Fibroblast of mammary gland (primary cell): ENCODE data around the gene HSF2BP.
"Not testable (repeated sequence)": the region's sequence is repeated elsewhere in the genome, so short reads cannot be mapped to it uniquely, and the experiment has no call there.

ENCODE experiments used
- DNase-seq: peaks from one replicate; pipeline ENCODE4 v3.0.0-alpha.2; 2010; ENCODE audit warnings: low read depth
- H3K4me3 ChIP-seq: 2 replicates; pipeline ENCODE4 v1.5.1; 2011; ENCODE audit warnings: low read depth, mild to moderate bottlenecking, low read length, moderate library complexity; ENCODE audit not compliant: control insufficient read depth
- TF ChIP-seq, protein P1 (sequence below): conservative IDR thresholded peaks from 2 replicates; pipeline ENCODE4 v1.5.1; 2011; ENCODE audit warnings: low read depth, low read length, inconsistent platforms; ENCODE audit not compliant: control insufficient read depth, insufficient read depth

HSF2BP gene

DNA sequence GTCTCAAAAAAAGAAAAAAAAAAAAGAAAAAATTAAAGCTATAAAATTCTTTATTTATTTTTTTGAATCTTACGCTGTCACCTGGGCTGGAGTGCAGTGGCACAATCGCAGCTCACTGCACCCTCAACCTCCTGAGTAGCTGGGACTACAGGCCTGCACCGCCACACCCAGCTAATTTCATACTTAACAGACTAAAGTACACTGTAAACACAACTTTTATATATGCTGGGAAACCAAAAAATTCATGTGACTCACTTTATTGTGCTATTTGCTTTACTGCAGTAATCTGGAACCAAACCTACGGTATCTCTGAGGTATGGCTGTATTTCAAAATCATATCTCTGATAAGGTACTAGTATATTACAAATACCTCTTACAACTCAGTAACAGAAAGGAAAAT is 40.3 kb downstream of the HSF2BP start:
- no peak overlapping the region for H3K4me3 ChIP-seq
- TF ChIP-seq, protein P1, sequence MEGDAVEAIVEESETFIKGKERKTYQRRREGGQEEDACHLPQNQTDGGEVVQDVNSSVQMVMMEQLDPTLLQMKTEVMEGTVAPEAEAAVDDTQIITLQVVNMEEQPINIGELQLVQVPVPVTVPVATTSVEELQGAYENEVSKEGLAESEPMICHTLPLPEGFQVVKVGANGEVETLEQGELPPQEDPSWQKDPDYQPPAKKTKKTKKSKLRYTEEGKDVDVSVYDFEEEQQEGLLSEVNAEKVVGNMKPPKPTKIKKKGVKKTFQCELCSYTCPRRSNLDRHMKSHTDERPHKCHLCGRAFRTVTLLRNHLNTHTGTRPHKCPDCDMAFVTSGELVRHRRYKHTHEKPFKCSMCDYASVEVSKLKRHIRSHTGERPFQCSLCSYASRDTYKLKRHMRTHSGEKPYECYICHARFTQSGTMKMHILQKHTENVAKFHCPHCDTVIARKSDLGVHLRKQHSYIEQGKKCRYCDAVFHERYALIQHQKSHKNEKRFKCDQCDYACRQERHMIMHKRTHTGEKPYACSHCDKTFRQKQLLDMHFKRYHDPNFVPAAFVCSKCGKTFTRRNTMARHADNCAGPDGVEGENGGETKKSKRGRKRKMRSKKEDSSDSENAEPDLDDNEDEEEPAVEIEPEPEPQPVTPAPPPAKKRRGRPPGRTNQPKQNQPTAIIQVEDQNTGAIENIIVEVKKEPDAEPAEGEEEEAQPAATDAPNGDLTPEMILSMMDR: no peak
- DNase-seq: no peak

DNA sequence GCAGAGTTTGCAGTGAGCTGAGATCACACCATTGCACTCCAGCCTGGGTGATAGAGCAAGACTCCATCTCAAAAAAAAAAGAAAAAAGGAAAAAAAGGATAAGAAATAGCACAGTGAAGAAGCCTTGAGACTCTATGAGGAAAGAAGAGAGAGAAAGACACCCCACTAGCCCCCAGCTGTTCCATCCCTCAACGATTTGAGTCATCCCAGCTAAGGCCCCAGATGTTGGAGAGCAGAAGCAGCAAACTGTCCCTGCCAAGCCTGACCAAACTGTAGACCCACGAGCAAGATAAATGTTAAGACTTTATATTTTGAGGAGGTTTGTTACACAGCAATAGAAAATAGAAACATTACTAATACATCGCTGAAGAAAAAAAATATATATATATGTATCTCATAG is 42.4 kb downstream of the HSF2BP start:
- not testable (repeated sequence) for DNase-seq

DNA sequence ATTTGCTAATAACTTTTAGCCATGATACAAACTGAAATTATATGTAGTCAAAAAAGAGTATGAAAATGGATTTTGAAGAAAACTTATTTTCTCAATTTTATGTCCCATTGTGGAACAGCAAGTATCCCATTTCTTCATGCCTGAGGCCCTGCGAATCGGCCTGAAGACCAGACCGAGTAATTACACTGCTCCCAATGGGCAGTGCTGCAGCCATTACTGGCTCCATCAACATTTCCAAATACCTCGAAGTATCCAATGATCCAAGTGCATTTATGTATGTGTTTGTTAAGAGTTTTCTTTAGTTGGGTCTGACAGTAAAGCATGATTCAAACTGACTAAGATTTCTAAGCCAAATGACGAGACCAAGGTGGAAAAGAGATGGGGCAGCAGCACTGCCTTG is 44.4 kb downstream of the HSF2BP start:
- TF ChIP-seq, protein P1: no peak
- H3K4me3 ChIP-seq: no peak overlapping the region
- no peak for DNase-seq

More for the DNA sequence above, 42.4 kb downstream of the HSF2BP start:
- not testable (repeated sequence) for H3K4me3 ChIP-seq

DNA sequence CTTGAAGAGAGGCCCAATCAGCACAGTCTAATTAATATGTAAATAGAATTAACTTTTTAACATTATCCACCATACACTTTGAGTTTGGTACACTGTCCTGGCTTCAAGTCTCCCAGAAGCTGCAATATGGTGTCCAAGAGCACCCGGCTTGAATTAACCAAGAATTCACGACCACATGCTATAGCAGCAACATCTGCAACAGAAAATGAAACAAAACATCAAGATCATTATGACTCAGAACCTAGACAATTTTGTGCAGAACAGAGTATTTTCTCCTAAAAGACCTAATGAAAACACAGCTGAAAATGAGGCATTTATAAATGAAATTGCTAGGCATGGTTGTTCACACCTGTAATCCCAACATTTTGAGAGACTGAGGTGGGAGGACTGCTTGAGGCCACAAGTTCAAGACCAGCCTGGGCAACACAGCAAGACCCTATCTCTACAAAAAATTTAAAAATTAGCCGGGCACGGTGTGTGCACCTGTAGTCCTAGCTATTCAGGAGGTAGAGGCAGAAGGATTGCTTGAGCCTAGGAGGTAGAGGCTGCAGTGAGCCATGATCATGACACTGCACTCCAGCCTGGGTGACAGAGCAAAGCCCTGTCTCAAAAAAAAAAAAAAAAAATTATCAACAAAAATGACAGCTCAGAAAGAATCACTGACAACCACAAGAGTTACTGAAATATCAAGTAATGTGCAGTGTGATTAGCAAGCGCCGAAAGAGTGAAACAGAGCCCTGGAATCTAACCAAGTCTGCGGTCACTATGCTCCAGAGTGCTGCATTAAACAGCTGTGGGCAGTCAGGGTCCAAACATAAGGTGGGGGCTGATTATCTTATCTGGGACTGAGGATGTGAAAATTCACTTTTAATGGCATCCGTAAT is 45.3 kb downstream of the HSF2BP start:
- no peak overlapping the region for H3K4me3 ChIP-seq
- TF ChIP-seq, protein P1: no peak
- peak; percentile 62 for DNase-seq

DNA sequence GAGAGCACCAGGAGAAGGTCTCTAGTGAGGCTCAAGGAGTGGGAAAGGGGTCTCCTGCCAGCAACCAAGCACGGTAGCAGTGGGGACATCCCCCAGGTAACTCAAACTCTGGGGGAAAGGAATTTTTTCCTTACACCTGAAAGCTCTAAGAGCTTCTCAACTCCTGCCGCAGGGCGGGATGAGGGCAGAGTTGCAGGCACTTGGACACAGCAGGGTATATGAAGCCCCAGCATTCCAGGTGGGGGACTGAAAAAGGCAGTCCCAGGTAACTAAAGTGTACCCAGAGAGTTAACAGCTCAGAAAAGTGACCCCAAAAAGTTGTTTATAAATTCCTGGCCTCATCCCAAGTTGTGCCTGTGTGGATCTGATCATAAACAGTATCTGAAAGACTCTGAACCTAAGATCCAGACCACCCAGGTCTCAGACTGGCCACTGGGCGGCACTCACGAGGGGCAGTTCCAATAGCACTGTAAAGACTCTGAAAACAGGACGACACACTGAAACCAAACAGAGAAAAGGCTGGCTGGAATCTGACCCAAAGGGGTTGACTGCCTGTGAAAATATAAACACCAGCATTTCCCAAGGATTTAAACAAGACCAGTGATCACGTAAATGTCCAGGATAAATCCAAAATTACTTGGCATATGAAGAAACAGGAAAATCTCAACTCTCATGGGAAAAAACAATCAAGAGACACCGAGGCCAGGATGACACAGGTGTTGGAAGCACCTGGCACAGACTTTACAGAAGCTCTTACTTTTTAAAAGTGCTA is 47.5 kb downstream of the HSF2BP start:
- H3K4me3 ChIP-seq: no peak overlapping the region
- peak; percentile 60 for DNase-seq
- TF ChIP-seq, protein P1: peak; percentile 79

DNA sequence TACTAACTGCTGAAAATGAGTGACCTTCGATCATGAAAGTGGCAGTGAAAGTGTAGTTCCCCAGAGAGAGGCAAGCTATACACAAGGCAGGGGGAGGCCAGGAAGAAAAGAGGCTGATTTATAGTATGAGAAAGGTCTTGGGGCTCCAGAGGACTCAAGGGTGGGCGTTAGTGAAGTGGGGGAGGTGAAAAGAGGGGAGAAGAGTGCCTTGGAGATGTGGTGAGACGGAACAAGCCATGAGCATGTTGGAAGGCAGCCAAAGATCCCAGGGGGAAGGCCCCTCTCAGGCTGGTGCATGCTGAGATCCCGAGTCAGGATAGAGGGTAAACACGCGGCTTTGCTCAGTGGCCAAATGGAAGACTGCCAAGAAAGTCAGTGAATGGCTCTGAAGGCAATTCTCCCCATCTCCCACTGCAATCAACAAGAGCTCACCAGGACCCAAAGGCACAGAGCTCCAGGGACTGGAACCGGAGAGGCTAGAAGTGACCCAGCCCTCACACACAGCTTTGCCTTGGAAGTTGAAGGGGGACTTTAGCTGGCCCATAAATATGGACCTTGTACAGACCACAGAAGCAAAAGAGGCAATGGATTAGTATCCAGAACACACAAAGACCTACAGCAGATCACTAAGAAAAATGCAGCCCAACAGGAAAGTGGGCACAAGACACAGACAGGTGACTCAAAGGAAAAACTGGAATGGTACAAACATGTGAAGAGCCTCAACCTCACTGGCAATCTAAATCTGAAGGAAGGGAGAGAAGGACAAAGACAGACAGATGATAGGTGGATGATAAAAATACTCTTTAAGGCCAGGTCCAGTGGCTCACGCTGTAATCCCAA is 49.6 kb downstream of the HSF2BP start:
- H3K4me3 ChIP-seq: no peak overlapping the region
- TF ChIP-seq, protein P1: no peak
- DNase-seq: peak; percentile 69
